ENCODE data around the gene DDX51.

Gene DDX51

GRCh38 chr12:132163911-132164288 is 19.8 kb upstream of the DDX51 start:
- TF ChIP-seq ZFX (IDR thresholded peaks at IDR 0.05) (no peak), CTCF (conservative IDR thresholded peaks at IDR 0.05) (no peak; the same call in 1 of the 2 replicates)
- H3K27ac ChIP-seq, result no peak overlapping the region

- no peak overlapping the region for H3K27ac ChIP-seq
- TF ChIP-seq ZFX (IDR thresholded peaks at IDR 0.05) (no peak), CTCF (conservative IDR thresholded peaks at IDR 0.05) (no peak)
Observed at GRCh38 chr12:132163041-132163910, 19.2 kb upstream of the DDX51 start.

- no peak overlapping the region for H3K27ac ChIP-seq
- TF ChIP-seq CTCF (conservative IDR thresholded peaks at IDR 0.05), result no peak
- no peak for TF ChIP-seq ZFX (IDR thresholded peaks at IDR 0.05)
Observed at GRCh38 chr12:132162508-132163031, 18.5 kb upstream of the DDX51 start.

DNA sequence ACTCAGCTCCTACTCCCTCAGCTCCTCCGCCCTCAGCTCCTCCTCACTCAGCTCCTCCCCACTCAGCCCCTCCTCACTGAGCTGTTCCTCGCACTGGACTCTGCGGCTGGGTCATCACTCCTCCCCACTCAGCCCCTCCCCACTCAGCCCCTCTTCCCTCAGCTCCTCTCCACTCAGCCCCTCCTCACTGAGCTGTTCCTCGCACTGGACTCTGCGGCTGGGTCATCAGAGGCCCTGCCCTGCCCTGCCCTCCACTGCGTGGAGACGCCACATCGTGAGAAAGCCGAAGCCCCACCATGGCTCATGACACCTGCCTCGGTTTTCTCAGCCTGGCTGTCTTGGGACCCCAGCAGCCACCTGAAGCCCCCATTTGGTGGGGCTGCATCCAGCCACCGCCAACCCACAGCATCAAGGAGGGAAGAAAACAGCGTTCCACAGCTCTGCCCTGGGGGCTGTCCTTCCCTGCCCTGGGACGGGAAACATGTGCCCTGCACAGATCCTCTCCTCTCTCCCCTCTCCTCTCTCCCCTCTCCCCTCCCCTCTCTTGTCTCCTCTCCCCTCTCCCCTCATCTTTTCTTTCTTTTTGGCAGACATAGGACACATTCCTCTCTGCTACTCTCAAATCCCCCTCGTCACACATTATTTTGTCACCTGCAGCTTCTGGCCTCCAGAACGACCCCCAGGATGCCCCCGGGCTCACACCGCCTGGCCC is 17.8 kb upstream of the DDX51 start:
- no peak overlapping the region for H3K27ac ChIP-seq

DNA sequence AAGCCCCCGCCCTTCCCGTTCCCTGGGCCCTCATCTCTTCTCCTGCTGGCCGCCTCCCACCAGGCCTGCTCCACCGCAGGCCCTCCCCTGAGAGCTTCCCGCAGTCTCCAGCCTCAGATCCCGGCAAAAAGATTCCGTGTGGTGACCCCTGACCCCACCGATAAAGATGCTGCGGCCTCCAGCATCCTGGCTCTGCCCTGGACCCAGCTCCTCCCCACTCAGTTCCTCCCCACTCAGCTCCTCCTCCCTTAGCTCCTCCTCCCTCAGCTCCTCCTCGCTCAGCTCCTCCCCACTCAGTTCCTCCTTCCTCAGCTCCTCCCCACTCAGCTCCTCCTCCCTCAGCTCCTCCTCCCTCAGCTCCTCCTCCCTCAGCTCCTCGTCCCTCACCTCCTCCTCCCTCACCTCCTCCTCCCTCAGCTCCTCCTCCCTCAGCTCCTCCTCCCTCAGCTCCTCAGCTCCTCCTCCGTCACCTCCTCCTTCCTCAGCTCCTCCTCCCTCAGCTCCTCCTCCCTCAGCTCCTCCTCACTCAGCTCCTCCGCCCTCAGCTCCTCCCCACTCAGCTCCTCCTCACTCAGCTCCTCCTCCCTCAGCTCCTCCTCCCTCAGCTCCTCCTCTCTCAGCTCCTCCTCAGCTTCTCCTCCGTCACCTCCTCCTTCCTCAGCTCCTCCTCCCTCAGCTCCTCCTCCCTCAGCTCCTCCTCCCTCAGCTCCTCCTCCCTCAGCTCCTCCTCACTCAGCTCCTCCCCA is 17.1 kb upstream of the DDX51 start:
- H3K27ac ChIP-seq, result no peak overlapping the region
- no peak for TF ChIP-seq CTCF (conservative IDR thresholded peaks at IDR 0.05)
- TF ChIP-seq ZFX (IDR thresholded peaks at IDR 0.05), result no peak

More for the DNA sequence above, 17.8 kb upstream of the DDX51 start:
- TF ChIP-seq CTCF (conservative IDR thresholded peaks at IDR 0.05), result no peak
- no peak for TF ChIP-seq ZFX (IDR thresholded peaks at IDR 0.05)

DNA sequence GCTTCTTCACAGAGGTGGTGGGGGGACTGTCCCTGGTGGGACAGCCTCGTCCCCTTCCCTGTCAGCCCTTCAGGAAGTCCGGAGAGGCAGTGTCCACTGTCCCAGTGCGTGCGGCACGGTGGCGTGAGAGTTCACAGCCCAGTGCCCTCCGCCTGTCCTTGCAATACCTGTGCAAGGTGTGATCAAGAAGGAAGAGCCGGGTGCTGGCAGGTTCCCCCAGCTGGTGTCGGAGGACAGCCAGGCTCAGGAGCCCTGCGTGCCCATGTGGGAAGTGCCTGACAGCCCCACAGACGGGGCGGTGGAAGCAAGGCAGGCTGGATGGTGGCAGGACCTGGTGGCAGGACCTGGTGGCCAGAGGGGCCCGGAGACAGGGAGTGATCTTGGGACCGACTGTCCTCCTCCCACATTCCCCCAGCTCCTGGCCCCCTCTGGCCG is 16.5 kb upstream of the DDX51 start:
- TF ChIP-seq ZFX (IDR thresholded peaks at IDR 0.05), result no peak
- no peak for TF ChIP-seq CTCF (conservative IDR thresholded peaks at IDR 0.05)
- no peak overlapping the region for H3K27ac ChIP-seq
